NCI-H345 (cell line): ENCODE data around the gene ADAMTS2.

ENCODE experiments used
- DNase-seq: peaks from one replicate; lab custom pipeline; 2025; lab: John Stamatoyannopoulos, UW

Gene ADAMTS2

DNA sequence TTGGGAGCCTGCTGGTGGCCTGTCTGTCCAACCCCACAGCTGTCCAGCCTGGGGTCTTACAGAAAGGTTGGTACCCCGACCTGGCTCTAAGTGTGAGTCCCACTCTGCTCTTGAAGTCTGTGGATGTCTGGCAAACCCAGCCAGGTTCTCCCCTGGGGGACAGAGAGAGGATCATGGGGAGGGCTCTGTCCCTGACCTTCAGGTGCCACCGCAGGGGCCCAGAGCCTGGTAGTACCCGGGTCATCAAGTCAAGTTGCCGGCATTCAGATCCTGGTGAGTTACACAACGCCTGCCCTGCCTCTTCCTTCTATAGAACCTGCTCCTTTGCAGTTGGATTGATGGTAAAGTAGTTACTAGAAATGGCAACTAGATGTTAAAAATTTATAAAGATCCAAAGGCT, 66.7 kb downstream of the ADAMTS2 start:
- DNase-seq: no peak

DNA sequence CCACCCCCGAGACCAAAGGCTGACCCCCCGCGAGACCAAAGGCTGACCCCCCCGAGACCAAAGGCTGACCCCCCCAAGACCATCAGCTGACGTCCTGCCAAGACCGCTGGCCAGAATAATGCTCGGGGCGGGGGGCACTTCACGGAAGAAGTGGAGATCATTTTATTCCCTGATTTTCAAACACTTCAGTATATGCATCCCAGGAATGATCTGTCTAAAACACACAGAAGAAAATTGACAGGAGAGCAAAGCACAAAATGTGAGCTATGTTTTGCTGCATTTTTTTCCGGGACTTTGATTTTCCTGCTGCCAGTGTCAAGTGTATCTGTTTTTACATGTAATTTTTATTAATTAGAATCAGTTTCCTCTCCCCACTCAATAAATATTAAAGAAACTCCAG, 67.1 kb downstream of the ADAMTS2 start:
- no peak for DNase-seq

DNA sequence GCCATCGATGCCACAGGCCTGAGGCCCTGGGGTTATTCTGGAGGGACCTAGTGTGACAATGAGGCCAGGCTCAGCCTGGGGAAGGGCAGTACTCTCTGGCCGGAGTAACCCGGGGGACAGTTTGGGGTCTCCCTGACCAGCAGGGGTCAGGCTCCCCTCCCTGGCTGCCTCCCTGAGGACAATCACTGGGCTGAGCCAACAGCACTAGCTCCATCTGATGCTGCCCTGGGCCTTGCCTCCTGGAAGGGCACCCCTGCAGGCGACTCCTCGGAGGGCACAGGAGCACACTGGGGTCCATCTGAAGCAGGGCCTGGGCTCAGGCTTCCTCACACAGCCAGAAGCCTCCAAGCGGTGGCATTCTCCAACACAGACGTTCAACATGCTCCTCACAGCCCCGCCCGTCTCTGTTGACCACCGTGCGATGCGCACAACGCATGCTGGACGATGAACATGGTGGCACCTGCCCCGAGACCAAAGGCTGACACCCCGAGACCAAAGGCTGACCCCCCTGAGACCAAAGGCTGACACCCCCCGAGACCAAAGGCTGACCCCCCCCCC, 68.3 kb downstream of the ADAMTS2 start:
- DNase-seq: no peak

DNA sequence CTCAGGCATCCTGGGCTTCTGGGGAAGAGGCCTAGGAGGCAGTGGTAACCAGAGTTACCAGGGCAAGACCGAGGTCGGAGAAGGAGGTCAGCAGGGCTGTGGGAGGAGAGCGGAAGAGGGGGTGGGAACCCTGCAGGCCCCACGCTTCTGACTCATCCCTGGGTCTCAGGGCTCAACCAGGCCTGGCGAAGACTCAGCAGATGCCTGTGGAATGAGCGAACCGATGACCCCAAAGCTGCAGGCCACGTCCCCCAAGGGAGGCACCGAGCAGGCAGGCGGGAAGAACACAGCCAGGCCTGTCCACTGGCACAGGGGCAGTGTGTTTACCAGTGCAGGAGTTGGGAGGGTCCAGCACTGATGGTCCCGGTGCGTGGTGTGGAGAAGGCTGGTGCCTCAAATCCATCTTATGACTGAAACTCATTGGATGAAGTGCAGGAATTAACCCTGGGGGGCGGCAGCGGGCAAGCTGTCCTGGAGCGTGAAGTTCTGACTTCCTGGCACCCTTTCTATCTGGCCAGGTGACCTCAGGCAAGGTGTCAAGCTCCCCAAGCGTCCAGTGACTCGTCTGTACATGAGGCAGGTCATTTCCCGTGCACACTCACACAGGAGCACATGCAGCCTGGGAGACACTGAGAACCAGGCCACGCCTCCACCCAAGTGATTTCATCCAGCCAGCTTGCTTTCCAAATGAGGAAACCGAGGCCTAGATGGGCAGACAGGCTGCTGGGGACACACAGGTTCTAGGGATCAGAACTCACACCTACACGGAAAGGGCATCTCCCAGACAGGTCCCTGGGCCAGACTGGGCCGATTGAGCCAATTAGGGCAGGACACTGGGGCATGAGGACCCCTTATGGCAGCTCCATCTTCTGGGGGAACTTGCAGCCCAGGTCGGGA, 69.1 kb downstream of the ADAMTS2 start:
- DNase-seq: no peak

DNA sequence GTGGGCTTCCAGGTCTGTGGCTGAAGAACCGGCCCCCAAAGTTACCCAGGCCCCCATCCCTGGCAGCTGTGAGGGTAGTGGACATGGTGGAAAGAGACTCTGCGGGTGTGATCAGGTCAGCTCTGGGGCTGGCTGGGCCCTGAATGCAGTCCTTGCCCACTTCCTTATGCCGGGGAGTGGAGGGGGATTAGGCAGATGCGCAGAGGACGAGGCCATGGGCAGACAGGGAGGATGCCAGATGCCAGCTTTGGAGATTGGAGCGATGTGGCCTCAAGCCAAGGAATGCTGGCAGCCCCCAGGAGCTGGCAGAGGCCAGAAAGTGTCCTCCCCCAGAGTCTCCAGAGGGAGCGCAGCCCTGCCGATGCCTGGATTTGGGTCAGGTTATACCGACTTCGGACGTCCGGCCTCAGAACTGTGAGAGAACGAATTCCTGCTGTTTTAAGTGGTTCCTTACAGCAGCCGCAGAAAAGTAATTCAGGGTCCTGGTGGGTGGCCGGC, 69.8 kb downstream of the ADAMTS2 start:
- DNase-seq: no peak

DNA sequence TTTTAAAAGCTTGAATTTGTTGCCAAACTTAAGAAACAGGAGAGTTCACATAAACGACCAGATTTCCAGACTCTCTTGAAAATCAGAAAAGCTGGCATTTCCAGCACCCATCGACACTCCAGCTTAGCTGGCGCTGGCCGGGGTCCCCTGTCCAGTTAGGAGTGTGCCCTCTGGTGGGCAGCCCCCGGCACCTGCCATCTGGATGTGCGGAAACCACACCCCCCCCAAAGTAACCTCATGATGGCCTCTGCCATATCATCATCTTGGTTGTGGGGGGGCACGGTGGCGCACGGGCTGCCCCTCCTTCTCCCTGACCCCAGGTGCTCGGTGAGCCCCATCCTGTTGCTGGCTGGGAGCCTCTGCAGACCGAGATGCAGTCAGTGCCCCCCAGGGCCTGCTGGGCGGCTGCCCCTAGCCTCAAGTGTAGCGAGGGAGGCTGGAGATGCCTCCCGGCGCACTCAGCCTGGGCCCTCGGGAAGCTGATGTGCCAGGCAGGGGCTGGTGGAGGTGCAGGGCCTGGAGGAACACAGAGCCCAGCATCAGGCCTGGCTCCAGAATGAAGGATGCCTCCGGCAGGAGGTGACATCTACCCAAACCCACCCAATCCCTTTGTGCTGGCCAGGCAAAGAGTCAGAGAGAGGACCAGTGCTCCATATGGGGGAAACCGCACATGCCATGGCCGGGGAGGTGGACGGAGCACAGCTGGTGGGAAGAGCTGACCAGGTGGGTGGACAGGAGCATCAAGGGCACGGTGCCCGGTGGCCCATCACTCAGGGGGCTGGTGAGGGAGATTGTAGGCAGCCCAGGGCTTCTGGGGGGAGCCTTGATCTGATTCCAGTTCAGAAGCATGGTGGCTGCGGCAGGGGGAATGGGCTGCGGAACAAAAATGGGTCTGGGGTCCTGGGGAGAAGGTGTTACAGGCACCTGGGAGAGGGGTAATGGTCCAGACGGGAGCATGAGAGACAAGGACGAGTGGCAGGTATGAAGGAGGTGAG, 70.6 kb downstream of the ADAMTS2 start:
- DNase-seq: no peak

DNA sequence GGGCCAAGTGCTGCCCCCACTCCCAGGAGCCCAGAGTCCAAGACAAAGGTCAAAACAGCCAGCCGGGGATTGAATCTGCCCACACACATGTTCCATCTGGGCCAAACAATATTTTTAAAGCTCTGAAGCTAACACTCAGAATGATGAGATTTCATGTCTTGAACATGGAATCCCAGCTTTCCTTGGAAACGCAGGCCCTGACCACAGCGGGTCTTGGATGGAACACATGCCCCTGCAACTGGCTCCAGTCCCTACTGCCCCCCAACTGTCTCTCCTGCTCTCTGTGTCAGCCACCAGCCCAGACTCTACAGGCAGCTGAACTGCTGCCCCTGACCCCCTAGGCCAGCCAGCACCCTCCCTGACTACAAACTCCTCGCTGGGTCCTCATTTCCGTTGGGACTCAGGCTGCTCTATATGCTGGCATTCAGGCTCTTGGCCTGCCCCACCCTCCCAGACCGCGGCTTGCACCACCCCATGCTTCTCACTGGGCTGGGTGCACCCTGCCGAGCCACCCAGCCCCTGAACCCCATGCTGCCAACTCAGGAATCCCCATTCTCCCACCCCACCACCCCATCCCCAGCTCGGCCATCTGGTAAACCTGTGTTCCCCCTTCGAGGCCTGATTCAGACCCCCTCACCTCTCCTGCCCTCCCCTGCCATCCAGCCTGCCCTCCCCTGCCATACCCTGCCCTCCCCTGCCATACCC, 71.7 kb downstream of the ADAMTS2 start:
- DNase-seq: no peak

DNA sequence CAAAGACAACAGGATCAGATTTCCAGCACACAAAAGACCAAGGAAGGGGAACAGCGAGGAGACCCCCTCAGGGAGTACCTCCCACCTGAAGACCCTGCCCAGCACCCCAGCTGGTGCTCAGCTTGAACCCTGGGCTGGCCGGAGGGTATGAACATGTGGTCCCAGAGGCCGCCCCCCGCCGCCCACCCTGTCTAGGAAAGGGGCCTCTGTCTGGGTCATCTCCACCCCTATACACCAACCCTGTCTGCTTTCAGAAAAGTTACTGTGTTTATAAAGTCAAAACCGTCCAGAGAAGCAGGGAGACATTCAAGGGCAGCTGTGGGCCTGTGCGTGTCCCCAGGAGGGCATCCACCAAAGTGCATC, 72.2 kb downstream of the ADAMTS2 start:
- no peak for DNase-seq

DNA sequence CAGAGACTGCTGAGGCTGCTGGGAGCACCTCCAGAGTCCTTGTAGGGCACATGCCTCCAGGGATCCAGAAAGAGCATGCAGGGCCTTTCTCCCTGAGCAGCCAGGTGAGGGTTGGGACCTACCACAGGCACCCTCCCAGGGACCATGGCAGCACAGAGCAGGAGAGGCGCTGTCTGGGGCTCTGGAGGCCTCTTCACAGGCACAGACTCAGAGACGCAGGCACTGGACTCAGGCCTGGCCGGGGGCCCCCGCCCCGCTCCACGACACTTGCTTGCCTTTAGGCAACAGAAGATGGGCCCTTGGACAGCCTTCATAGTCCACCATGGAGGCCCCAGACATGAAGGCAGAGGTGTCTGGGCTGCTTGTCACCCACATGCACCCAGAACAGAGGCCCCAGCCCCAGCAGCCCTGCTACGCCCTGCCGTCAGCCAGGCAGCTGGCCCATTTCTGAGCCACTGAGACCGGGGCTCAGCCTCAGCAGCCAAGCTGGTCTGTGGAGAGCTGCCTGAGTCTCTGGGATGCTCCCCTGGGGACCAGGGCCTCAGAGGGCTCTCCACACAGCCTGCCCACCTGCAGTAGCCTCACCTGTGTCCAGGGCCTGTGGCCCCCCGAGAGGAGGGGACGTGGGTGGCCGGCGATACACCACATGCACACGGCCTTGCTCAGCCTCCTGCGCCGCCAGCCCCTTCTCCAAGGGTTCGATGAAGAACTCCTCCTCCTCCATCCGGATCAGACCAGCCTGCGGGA, 72.8 kb downstream of the ADAMTS2 start:
- DNase-seq: no peak

DNA sequence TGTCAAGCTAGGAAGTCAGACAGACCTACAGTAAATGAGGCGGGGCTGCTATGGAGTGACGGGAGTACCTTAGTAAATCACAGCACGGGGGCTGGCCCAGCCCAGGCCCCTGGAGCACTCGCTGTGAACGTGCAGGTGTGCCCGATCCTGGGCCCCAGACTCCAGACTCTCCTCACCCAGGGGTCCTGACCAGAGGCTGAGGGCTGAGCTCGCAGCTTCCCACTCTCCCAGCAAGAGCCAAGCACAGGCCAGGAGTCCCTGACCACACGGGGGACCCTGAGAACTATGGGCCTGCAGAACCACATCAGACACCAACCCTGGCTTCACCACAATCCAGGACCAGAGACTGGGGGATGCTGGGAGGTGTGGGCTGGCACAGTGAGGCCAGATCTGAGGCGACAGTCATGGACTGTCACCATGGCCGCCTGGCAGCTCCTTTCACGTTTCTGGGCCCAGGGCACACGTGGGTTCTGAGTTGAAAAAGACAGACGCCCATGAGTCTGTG, 73.4 kb downstream of the ADAMTS2 start:
- no peak for DNase-seq

DNA sequence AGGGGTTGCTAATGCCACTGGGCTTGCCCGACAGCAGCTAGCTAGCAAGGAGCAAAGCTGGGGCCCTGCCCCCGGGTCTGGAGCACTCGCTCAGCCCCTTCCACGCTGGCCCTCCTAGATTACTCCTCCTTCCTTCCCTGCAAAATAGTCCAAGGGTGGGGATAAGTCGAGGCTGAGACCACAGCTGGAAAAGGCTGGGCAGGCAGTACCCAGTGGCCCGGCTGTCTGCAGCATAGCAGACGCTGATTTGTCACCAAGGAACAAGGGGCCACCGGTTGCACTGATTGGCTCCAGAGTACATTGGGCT, 73.9 kb downstream of the ADAMTS2 start:
- no peak for DNase-seq

DNA sequence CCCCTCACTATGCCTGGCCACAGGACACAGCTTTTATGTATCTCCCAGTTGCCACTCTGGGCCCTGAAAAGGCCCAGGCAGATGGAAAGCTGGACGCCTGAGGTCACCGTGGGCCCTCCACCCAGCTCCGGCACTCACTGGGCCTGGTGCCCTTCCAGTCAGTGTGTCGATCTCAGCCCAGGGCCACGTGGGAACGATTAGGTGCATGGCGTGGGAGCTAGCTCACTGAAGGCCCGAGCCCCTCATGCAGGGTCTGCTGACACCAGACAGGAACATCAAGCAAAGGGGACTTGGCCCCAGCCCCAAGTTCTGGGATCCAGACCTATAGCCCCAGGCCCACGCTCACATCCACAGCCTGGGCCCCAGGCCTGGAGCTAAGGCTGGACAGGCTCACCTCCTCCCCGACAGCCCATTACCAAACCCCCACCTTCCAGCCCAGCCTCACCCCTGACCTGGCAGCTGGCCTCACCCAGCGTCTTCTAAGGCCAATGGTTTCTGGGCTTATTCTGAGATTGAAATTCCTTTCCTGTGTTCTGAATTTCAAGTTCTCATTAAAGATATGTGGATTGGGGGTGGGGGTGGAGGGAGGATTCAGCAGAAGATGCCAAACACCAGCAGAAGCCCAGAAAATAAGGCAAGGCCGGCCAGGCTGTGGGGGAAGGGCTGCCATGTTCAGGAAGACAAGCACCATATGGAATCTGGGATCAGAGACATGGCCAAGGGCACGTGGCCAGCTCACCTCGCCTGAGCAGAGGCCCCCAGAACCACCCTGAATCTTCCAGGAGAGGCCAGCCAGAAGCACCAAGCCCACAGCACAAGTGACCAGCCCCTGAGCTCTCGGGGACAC, 74.5 kb downstream of the ADAMTS2 start:
- DNase-seq: no peak

DNA sequence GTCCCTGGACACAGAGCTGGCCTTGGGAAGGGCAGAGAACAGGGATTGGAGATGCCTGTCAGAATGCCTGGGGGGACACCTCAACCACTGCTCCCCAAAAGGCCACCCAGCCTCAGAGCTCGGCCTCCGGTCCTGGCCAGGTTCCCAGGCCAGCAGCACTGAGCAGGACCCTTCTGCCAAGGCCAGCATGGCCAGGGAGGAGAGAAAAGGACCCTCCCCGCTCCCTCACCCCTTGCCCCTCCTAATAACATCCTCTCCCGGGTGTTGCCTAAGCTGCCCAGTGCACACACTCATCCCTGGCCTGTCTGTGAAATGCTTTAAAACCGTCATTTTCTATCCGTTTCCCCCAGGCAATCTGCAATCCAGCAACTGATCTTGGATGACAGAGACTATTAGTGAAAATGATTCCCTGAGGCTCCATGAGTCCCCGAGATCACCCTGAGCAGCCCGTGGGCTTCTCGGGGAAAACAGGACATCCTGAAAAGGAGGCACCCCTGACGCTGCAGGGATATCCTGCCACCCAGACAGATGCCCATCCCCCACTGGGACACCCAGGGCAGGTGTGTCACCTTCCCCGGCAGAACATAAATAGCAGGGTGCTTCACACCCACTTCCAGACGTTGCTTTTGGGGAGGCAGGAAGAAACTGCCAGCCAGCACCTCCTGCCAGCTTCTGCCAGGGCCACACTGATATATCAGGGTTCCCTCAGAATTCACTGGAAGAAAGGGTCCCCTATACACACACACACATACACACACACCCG, 75.3 kb downstream of the ADAMTS2 start:
- DNase-seq: no peak

DNA sequence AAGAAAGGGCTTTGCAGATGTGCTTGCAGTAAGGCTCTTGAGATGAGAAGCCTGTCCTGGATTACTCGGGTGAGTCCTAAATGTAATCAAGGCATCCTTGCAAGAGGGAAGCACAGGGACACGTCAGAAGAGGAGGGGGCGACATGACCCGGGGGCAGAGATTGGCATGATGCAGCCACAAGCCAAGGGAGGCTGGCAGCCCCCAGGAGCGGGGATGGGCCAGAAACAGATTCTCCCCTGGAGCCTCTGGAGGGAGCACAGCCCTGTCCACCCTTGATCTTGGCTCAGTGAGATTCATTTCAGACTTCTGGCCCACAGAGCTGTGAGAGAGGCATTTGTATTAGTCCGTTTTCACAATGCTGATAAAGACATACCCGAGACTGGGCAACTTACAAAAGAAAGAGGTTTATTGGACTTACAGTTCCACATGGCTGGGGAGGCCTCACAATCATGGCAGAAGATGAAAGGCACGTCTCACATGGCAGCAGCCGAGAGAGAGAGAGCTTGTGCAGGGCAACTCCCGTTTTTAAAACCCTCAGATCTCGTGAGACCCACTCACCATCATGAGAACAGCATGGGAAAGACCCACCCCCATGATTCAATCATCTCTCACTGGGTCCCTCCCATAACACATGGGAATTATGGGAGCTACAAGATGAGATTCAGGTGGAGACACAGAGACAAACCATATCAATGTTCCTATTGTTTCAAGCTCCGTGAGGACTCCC, 76.1 kb downstream of the ADAMTS2 start:
- no peak for DNase-seq

DNA sequence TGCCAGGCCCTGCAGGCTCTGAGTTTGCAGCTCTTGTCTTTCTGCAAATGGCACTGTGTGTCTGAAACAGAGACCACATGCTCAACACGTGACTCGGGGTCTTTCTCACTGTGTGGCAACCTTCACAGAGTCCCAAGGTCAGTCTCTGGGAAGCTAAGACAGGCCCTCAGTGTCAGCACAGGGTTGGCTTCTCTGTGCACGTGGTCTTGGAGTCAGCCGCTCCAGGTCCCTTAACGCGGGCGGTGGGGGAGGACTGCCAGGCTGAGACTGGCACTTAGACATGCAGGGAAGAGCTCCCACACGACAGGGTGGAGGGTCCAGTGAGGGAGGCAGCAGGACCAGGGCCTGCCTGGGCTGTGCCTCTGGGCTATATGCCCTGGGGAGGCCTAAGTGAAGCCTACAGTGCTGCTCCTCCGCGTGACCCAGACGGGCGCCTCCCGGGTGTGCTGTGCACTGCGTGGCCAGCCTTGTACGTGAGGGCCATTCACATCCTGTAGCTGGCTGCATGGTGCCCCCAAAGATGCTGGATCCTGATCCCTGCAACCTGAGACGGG, 76.8 kb downstream of the ADAMTS2 start:
- no peak for DNase-seq

DNA sequence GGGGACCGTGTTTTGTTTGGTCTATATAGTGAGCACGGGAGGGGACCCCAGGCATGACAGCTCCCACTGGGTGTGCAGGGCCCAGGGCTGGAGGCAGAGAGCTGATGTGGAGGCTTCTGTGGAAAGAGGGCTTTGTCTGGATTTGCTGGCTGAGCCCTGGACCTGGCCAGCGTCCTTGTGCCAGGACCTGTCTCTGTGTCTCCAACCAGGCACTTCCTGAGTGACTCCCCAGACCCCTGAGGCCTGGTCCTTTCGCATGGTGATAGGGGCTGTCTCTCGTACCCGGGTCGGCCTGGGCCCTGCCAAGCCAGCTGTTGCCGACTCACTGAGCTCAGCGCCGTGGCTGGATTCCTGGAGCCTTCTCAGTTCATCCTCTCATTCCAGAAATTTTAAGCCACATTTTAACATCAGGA, 77.6 kb downstream of the ADAMTS2 start:
- DNase-seq: no peak

DNA sequence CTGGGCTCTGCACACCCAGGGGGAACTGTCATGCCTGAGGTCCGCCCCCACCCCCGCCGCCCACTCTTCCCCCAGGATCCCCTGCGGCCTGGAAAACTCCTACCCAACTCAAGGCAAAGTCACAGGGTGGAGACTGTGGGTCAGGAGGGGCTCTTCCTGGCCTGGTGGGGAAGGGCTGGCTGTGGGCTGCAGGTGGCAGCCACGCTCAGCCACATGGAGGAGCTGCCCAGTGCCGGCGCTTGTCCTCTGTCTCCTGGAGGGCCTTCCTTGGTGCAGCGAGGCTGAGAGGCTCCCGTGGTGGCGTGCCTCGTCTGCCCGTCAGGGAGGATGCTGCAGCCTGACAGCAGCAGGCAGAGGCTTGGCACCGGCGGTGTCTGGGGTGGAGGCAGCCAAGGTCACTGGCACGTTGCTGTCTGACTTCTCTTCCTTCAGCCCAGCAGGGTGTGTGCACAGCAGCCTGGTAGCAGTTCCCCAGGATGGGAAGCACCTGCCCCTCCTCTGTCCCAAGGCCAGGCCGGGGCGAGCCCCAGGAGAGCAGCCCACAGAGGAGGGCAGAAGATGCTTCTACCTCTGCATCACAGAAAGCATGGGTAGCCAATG, 78.1 kb downstream of the ADAMTS2 start:
- DNase-seq: no peak
